Nephron (organoid): ENCODE measurements around the gene NETO1.
A peak's percentile ranks its signal among the peaks of the same experiment; 100 is the strongest.

Experiments
- H3K27ac Mint-ChIP-seq, 3 experiments: 2 replicates each; pipeline ENCODE4 v1.8.0; 2020; ENCODE audit warnings: mixed read lengths in 3 of 3, mild to moderate bottlenecking in 2 of 3, moderate library complexity in 1 of 3
- H3K27me3 Mint-ChIP-seq: 2 replicates; pipeline ENCODE4 v1.8.0; 2021; ENCODE audit warnings: low read depth, mild to moderate bottlenecking, moderate library complexity, mixed read lengths
- H3K36me3 Mint-ChIP-seq: 2 replicates; pipeline ENCODE4 v1.8.0; 2020; ENCODE audit warnings: low read depth, mixed read lengths
- H3K4me1 Mint-ChIP-seq: 2 replicates; pipeline ENCODE4 v1.8.0; 2020; ENCODE audit warnings: mixed read lengths
- H3K4me3 Mint-ChIP-seq, 3 experiments: 2 replicates each; pipeline ENCODE4 v1.8.0; 2020; ENCODE audit warnings: mild to moderate bottlenecking in 3 of 3, mixed read lengths in 3 of 3, moderate library complexity in 2 of 3
- H3K9me3 Mint-ChIP-seq: 2 replicates; pipeline ENCODE4 v1.8.0; 2020; ENCODE audit warnings: mixed read lengths
- CTCF ChIP-seq, 3 experiments: fragments of 200-600 bp; sonication (generic); IDR thresholded peaks; one replicate each; pipeline ENCODE4 v1.5.0; 2021; ENCODE audit warnings: antibody characterized with exemption in 3 of 3; ENCODE audit not compliant: unreplicated experiment in 3 of 3

The NETO1 gene

GRCh38 chr18:72867746-72868584 is at the start of gene NETO1:
TSS of gene NETO1 (minus strand) at chr18:72867987. CDS start at chr18:72867291, 696 bp downstream.
- H3K36me3 Mint-ChIP-seq = peaks cover 5% of the 10 kb centered on the region
- H3K27me3 Mint-ChIP-seq = peaks cover 95% of the 10 kb centered on the region
- TF ChIP-seq CTCF (IDR thresholded peaks at IDR 0.05; ENCODE audit: unreplicated experiment in 3 of 3) = no peak
- peak within 1 kb of the TSS; percentile 84 to 91 (median 86) for H3K4me3 Mint-ChIP-seq
- H3K27ac Mint-ChIP-seq = no peak within 1 kb of the TSS
- no peaks in the 10 kb centered on the region for H3K4me1 Mint-ChIP-seq
- H3K9me3 Mint-ChIP-seq = no peaks in the 10 kb centered on the region

- H3K9me3 Mint-ChIP-seq = no peaks in the 10 kb centered on the region
- H3K27ac Mint-ChIP-seq = no peak overlapping the region
- no peaks in the 10 kb centered on the region for H3K36me3 Mint-ChIP-seq
- no peak overlapping the region for H3K4me3 Mint-ChIP-seq
- TF ChIP-seq CTCF (IDR thresholded peaks at IDR 0.05; ENCODE audit: unreplicated experiment in 3 of 3) = no peak
- no peaks in the 10 kb centered on the region for H3K27me3 Mint-ChIP-seq
- H3K4me1 Mint-ChIP-seq = no peaks in the 10 kb centered on the region
Observed at GRCh38 chr18:72910045-72910444, 42.3 kb upstream of the NETO1 start.

GRCh38 chr18:72908181-72908580 is 40.4 kb upstream of the NETO1 start:
- H3K9me3 Mint-ChIP-seq = no peaks in the 10 kb centered on the region
- no peaks in the 10 kb centered on the region for H3K4me1 Mint-ChIP-seq
- H3K27ac Mint-ChIP-seq = no peak overlapping the region
- no peaks in the 10 kb centered on the region for H3K27me3 Mint-ChIP-seq
- no peak for TF ChIP-seq CTCF (IDR thresholded peaks at IDR 0.05; ENCODE audit: unreplicated experiment in 3 of 3)
- no peaks in the 10 kb centered on the region for H3K36me3 Mint-ChIP-seq
- H3K4me3 Mint-ChIP-seq = no peak overlapping the region

- TF ChIP-seq CTCF (IDR thresholded peaks at IDR 0.05; ENCODE audit: unreplicated experiment in 3 of 3) = no peak
- H3K4me3 Mint-ChIP-seq = no peak overlapping the region
- no peak overlapping the region for H3K27ac Mint-ChIP-seq
- no peaks in the 10 kb centered on the region for H3K9me3 Mint-ChIP-seq
- no peaks in the 10 kb centered on the region for H3K27me3 Mint-ChIP-seq
- no peaks in the 10 kb centered on the region for H3K36me3 Mint-ChIP-seq
- H3K4me1 Mint-ChIP-seq = no peaks in the 10 kb centered on the region
Observed at GRCh38 chr18:72903033-72903432, 35.2 kb upstream of the NETO1 start.

GRCh38 chr18:72899338-72899737 is 31.6 kb upstream of the NETO1 start:
- Mint-ChIP-seq H3K27ac (no peak overlapping the region), H3K27me3 (no peaks in the 10 kb centered on the region), H3K4me1 (no peaks in the 10 kb centered on the region), H3K9me3 (no peaks in the 10 kb centered on the region), H3K36me3 (no peaks in the 10 kb centered on the region), H3K4me3 (no peak overlapping the region)
- TF ChIP-seq CTCF (IDR thresholded peaks at IDR 0.05; ENCODE audit: unreplicated experiment in 3 of 3) = no peak

- Mint-ChIP-seq H3K27ac (no peak overlapping the region), H3K27me3 (no peaks in the 10 kb centered on the region), H3K36me3 (no peaks in the 10 kb centered on the region), H3K9me3 (no peaks in the 10 kb centered on the region), H3K4me1 (no peaks in the 10 kb centered on the region), H3K4me3 (no peak overlapping the region)
- TF ChIP-seq CTCF (IDR thresholded peaks at IDR 0.05; ENCODE audit: unreplicated experiment in 3 of 3) = no peak
Observed at GRCh38 chr18:72898870-72899269, 31.1 kb upstream of the NETO1 start.
